WTC11 (cell line): ENCODE measurements around the gene PTPRN2. TPM values are rescaled to one million over a fixed set of nuclear protein-coding genes. Genes with fewer than 3 reads are reported as not detected.

Experiments used
- ATAC-seq: fragments of 200-7000 bp; cut with Tn5 transposase; 2 replicates; pipeline ENCODE4 v1.10.0; 2021; ENCODE audit warnings: mild to moderate bottlenecking, moderate library complexity
- CTCF ChIA-PET: fragments of 300-600 bp; sonication (Branson Sonifier 250); formaldehyde crosslinking; loops from one replicate; lab custom pipeline; 2021; ENCODE audit warnings: antibody characterized with exemption; lab: Charles Lee
- POLR2A ChIA-PET: fragments of 350-600 bp; sonication (Branson Sonifier 250); formaldehyde crosslinking; loops from one replicate; lab custom pipeline; 2021; ENCODE audit warnings: antibody characterized with exemption; lab: Charles Lee
- DNase-seq: peaks from one replicate; pipeline ENCODE4 v3.0.0; 2021; ENCODE audit warnings: low spot score
- H3K27ac Mint-ChIP-seq: 2 replicates; pipeline ENCODE4 v1.8.0; 2021; ENCODE audit warnings: mixed read lengths
- H3K27me3 Mint-ChIP-seq: 2 replicates; pipeline ENCODE4 v1.8.0; 2021; ENCODE audit warnings: low read depth, mild to moderate bottlenecking, moderate library complexity, mixed read lengths
- H3K36me3 Mint-ChIP-seq: 2 replicates; pipeline ENCODE4 v1.8.0; 2021; ENCODE audit warnings: mixed read lengths
- H3K4me1 Mint-ChIP-seq: 2 replicates; pipeline ENCODE4 v1.8.0; 2022; ENCODE audit warnings: mixed read lengths
- H3K4me3 Mint-ChIP-seq: 2 replicates; pipeline ENCODE4 v1.8.0; 2021; ENCODE audit warnings: mild to moderate bottlenecking, moderate library complexity, mixed read lengths
- H3K9me3 Mint-ChIP-seq: 2 replicates; pipeline ENCODE4 v1.8.0; 2021; ENCODE audit warnings: mixed read lengths
- CBFB ChIP-seq: sonication (generic); formaldehyde crosslinking; IDR thresholded peaks from 2 replicates; pipeline ENCODE4 v1.8.1; 2022; ENCODE audit warnings: mild to moderate bottlenecking, low read depth, missing genetic modification reagents
- ELF4 ChIP-seq: sonication (generic); formaldehyde crosslinking; IDR thresholded peaks from 2 replicates; pipeline ENCODE4 v1.8.1; 2022; ENCODE audit warnings: low read depth, mild to moderate bottlenecking, moderate library complexity, missing genetic modification reagents
- FOXP1 ChIP-seq: sonication (generic); formaldehyde crosslinking; IDR thresholded peaks from 2 replicates; pipeline ENCODE4 v1.8.0; 2022; ENCODE audit warnings: missing genetic modification reagents, mild to moderate bottlenecking, moderate library complexity, borderline replicate concordance
- HMGA2 ChIP-seq: fragments of 250-450 bp; sonication (Bioruptor Pico); IDR thresholded peaks from 2 replicates; pipeline ENCODE4 v1.4.0; 2021; ENCODE audit warnings: mild to moderate bottlenecking, moderate library complexity
- IRF2 ChIP-seq: sonication (generic); formaldehyde crosslinking; IDR thresholded peaks from 2 replicates; pipeline ENCODE4 v1.8.0; 2022; ENCODE audit warnings: low read depth, missing genetic modification reagents, borderline replicate concordance
- MYBL2 ChIP-seq: sonication (generic); formaldehyde crosslinking; IDR thresholded peaks from 2 replicates; pipeline ENCODE4 v1.8.1; 2023; ENCODE audit warnings: mild to moderate bottlenecking, moderate library complexity, missing genetic modification reagents
- NFATC4 ChIP-seq: fragments of 250-450 bp; sonication (Bioruptor Pico); IDR thresholded peaks from 2 replicates; pipeline ENCODE4 v1.9.0; 2021; ENCODE audit warnings: mild to moderate bottlenecking
- NR2C2 ChIP-seq: sonication (generic); formaldehyde crosslinking; IDR thresholded peaks from 2 replicates; pipeline ENCODE4 v1.8.0; 2022; ENCODE audit warnings: mild to moderate bottlenecking, missing genetic modification reagents
- RELA ChIP-seq: sonication (generic); formaldehyde crosslinking; IDR thresholded peaks from 2 replicates; pipeline ENCODE4 v1.8.1; 2022; ENCODE audit warnings: missing genetic modification reagents, mild to moderate bottlenecking, borderline replicate concordance
- SMAD3 ChIP-seq: sonication (generic); formaldehyde crosslinking; IDR thresholded peaks from 2 replicates; pipeline ENCODE4 v1.8.0; 2022; ENCODE audit warnings: missing genetic modification reagents, mild to moderate bottlenecking, borderline replicate concordance
- SMAD4 ChIP-seq: sonication (generic); formaldehyde crosslinking; IDR thresholded peaks from 2 replicates; pipeline ENCODE4 v1.8.0; 2022; ENCODE audit warnings: mild to moderate bottlenecking, missing genetic modification reagents
- TCF7 ChIP-seq: sonication (generic); formaldehyde crosslinking; IDR thresholded peaks from 2 replicates; pipeline ENCODE4 v1.8.0; 2022; ENCODE audit warnings: mild to moderate bottlenecking, low read depth, missing genetic modification reagents, moderate library complexity
- TEAD4 ChIP-seq: sonication (generic); formaldehyde crosslinking; IDR thresholded peaks from 2 replicates; pipeline ENCODE4 v1.8.0; 2022; ENCODE audit warnings: mild to moderate bottlenecking, missing genetic modification reagents
- TP53 ChIP-seq: sonication (generic); formaldehyde crosslinking; IDR thresholded peaks from 2 replicates; pipeline ENCODE4 v1.8.1; 2023; ENCODE audit warnings: mild to moderate bottlenecking, missing genetic modification reagents
- ZBTB21 ChIP-seq: sonication (generic); formaldehyde crosslinking; IDR thresholded peaks from 2 replicates; pipeline ENCODE4 v1.8.1; 2023; ENCODE audit warnings: mild to moderate bottlenecking, missing genetic modification reagents, borderline replicate concordance
- ZNF121 ChIP-seq: sonication (generic); formaldehyde crosslinking; IDR thresholded peaks from 2 replicates; pipeline ENCODE4 v1.8.0; 2023; ENCODE audit warnings: missing genetic modification reagents
- ZNF232 ChIP-seq: sonication (generic); formaldehyde crosslinking; IDR thresholded peaks from 2 replicates; pipeline ENCODE4 v1.8.0; 2022; ENCODE audit warnings: mild to moderate bottlenecking, missing genetic modification reagents
- total RNA-seq: library from RNA; stranded (reverse); gene quantifications from 3 replicates; pipeline ENCODE4 v1.2.3, GENCODE V29; 2021
- TF ChIP-seq, protein P1 (sequence below): sonication (generic); formaldehyde crosslinking; IDR thresholded peaks from 2 replicates; pipeline ENCODE4 v1.8.0; 2022; ENCODE audit warnings: mild to moderate bottlenecking, missing genetic modification reagents
- TF ChIP-seq, protein P2 (sequence below): sonication (generic); formaldehyde crosslinking; IDR thresholded peaks from 2 replicates; pipeline ENCODE4 v1.8.1; 2023; ENCODE audit warnings: mild to moderate bottlenecking, missing genetic modification reagents, moderate library complexity
- TF ChIP-seq, protein P3 (sequence below): sonication (generic); formaldehyde crosslinking; IDR thresholded peaks from 2 replicates; pipeline ENCODE4 v1.8.0; 2022; ENCODE audit warnings: mild to moderate bottlenecking, missing genetic modification reagents
- TF ChIP-seq, protein P4 (sequence below): sonication (generic); formaldehyde crosslinking; IDR thresholded peaks from 2 replicates; pipeline ENCODE4 v1.8.0; 2022; ENCODE audit warnings: mild to moderate bottlenecking, missing genetic modification reagents
- TF ChIP-seq, protein P5 (sequence below): sonication (generic); formaldehyde crosslinking; IDR thresholded peaks from 2 replicates; pipeline ENCODE4 v1.8.1; 2022; ENCODE audit warnings: mild to moderate bottlenecking, missing genetic modification reagents, moderate library complexity, borderline replicate concordance
- TF ChIP-seq, protein P6 (sequence below): fragments of 200-600 bp; IDR thresholded peaks from 2 replicates; pipeline ENCODE4 v1.8.0; 2022; ENCODE audit warnings: antibody characterized with exemption
- TF ChIP-seq, protein P7 (sequence below): sonication (generic); formaldehyde crosslinking; IDR thresholded peaks from 2 replicates; pipeline ENCODE4 v1.8.1; 2023; ENCODE audit warnings: mild to moderate bottlenecking, missing genetic modification reagents
- TF ChIP-seq, protein P8 (sequence below): sonication (generic); formaldehyde crosslinking; IDR thresholded peaks from 2 replicates; pipeline ENCODE4 v1.8.1; 2023; ENCODE audit warnings: mild to moderate bottlenecking, missing genetic modification reagents

PTPRN2 gene
- total RNA-seq, 1 experiment from 2014 or later = 4.7 TPM

DNA sequence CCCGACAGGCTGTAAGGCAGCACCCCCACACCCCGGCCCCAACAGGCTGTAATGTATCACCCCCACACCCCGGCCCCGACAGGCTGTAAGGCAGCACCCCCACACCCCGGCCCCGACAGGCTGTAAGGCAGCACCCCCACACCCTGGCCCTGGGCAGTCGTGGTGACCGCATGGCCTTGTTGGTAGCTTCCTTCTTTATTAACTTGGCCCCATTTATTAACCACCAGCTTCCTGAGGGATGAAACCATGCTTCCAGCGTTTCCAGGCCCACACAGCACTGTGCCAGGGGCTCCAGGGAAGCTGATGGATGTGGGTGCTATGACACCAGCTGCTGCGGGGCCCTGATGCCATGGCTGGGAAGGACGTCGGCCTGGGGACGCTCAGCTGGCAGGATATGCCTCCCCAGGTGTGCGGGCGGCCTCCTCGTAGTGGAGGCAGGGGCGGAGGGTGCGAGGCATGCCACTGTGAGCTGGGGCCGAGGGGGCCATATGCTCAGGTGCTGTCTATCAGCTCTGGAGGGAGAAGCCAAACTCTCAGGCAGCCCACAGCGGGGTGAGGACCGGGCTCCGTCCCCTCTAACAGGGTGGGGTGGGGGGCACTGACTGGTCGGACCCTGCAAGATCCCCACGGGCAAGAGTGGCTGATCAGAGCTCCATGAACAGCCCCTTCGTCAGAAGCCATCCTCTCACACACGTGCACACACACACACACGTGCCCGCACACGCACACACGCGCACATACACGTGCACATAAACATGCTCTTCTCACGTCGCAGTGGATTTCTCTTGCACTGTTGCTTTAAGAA is 311.0 kb downstream of the PTPRN2 start:
- ChIA-PET POLR2A (no interaction called here), CTCF (no interaction called here)
- H3K27me3 Mint-ChIP-seq = no peaks in the 10 kb centered on the region
- peaks cover 7% of the 10 kb centered on the region for H3K9me3 Mint-ChIP-seq
- peaks cover 7% of the 10 kb centered on the region; the same call in 1 of the 2 replicates for H3K4me1 Mint-ChIP-seq
- ATAC-seq = no peak
- no peak overlapping the region for H3K27ac Mint-ChIP-seq
- H3K4me3 Mint-ChIP-seq = no peak overlapping the region
- peaks cover 17% of the 10 kb centered on the region for H3K36me3 Mint-ChIP-seq
- no peak for TF ChIP-seq NR2C2 (CRISPR knock-in tag)
- TF ChIP-seq, protein P1, sequence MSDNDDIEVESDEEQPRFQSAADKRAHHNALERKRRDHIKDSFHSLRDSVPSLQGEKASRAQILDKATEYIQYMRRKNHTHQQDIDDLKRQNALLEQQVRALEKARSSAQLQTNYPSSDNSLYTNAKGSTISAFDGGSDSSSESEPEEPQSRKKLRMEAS (CRISPR knock-in tag) = no peak
- no peak for TF ChIP-seq HMGA2 (CRISPR knock-in tag)
- TF ChIP-seq TCF7 = no peak
- no peak for TF ChIP-seq NFATC4 (CRISPR knock-in tag)
- TF ChIP-seq, protein P2, sequence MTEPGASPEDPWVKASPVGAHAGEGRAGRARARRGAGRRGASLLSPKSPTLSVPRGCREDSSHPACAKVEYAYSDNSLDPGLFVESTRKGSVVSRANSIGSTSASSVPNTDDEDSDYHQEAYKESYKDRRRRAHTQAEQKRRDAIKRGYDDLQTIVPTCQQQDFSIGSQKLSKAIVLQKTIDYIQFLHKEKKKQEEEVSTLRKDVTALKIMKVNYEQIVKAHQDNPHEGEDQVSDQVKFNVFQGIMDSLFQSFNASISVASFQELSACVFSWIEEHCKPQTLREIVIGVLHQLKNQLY (CRISPR knock-in tag) = no peak
- TF ChIP-seq SMAD3 = no peak
- no peak for TF ChIP-seq RELA (CRISPR knock-in tag)
- TF ChIP-seq ZNF232 (CRISPR knock-in tag) = no peak
- no peak for TF ChIP-seq CBFB (CRISPR knock-in tag)
- TF ChIP-seq, protein P3, sequence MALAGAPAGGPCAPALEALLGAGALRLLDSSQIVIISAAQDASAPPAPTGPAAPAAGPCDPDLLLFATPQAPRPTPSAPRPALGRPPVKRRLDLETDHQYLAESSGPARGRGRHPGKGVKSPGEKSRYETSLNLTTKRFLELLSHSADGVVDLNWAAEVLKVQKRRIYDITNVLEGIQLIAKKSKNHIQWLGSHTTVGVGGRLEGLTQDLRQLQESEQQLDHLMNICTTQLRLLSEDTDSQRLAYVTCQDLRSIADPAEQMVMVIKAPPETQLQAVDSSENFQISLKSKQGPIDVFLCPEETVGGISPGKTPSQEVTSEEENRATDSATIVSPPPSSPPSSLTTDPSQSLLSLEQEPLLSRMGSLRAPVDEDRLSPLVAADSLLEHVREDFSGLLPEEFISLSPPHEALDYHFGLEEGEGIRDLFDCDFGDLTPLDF = no peak
- no peak for TF ChIP-seq ZNF121
- TF ChIP-seq MYBL2 (CRISPR knock-in tag) = no peak
- TF ChIP-seq FOXP1 (CRISPR knock-in tag) = no peak
- no peak for TF ChIP-seq SMAD4
- TF ChIP-seq ELF4 (CRISPR knock-in tag) = no peak
- TF ChIP-seq, protein P4, sequence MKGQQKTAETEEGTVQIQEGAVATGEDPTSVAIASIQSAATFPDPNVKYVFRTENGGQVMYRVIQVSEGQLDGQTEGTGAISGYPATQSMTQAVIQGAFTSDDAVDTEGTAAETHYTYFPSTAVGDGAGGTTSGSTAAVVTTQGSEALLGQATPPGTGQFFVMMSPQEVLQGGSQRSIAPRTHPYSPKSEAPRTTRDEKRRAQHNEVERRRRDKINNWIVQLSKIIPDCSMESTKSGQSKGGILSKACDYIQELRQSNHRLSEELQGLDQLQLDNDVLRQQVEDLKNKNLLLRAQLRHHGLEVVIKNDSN (CRISPR knock-in tag) = no peak
- peak; percentile 3 for DNase-seq

DNA sequence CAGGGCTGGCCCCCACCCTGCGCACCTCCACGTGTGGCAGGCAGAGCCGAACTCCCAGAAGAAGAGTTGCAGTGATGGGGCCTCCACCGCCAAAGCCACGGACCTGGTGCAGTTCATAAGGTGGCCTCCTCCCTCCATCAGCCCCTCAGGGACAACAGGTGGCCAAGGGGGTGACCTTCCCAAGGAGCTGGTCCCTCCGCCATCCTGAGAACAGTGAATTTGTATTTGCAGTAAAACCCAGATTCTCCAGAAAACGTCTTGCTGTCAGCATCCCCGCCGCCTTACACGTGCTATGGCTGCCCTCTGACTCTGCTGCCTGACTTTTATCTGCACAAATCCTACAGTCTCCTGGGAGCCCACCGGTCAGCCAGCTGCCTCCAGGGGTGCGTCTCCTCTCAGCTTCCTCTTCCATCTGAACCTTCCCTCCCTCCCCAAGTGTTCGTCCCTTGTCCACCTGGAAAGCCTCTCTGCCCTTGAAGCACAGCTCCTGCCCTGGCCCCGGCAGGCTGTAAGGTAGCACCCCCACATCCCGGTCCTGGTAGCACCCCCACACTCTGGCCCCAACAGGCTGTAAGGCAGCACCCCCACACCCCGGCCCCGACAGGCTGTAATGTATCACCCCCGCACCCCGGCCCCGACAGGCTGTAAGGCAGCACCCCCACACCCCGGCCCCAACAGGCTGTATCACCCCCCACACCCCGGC is 311.8 kb downstream of the PTPRN2 start:
- H3K27ac Mint-ChIP-seq = no peak overlapping the region
- DNase-seq (peak; percentile 2), ATAC-seq (no peak)
- H3K36me3 Mint-ChIP-seq = peaks cover 17% of the 10 kb centered on the region
- H3K9me3 Mint-ChIP-seq = peaks cover 7% of the 10 kb centered on the region
- no peak overlapping the region for H3K4me3 Mint-ChIP-seq
- H3K4me1 Mint-ChIP-seq = peaks cover 7% of the 10 kb centered on the region; the same call in 1 of the 2 replicates
- H3K27me3 Mint-ChIP-seq = no peaks in the 10 kb centered on the region
- ChIA-PET POLR2A (no interaction called here), CTCF (no interaction called here)
- TF ChIP-seq, protein P5, sequence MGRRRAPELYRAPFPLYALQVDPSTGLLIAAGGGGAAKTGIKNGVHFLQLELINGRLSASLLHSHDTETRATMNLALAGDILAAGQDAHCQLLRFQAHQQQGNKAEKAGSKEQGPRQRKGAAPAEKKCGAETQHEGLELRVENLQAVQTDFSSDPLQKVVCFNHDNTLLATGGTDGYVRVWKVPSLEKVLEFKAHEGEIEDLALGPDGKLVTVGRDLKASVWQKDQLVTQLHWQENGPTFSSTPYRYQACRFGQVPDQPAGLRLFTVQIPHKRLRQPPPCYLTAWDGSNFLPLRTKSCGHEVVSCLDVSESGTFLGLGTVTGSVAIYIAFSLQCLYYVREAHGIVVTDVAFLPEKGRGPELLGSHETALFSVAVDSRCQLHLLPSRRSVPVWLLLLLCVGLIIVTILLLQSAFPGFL = no peak
- TF ChIP-seq, protein P4 (CRISPR knock-in tag) = no peak
- TF ChIP-seq, protein P6, sequence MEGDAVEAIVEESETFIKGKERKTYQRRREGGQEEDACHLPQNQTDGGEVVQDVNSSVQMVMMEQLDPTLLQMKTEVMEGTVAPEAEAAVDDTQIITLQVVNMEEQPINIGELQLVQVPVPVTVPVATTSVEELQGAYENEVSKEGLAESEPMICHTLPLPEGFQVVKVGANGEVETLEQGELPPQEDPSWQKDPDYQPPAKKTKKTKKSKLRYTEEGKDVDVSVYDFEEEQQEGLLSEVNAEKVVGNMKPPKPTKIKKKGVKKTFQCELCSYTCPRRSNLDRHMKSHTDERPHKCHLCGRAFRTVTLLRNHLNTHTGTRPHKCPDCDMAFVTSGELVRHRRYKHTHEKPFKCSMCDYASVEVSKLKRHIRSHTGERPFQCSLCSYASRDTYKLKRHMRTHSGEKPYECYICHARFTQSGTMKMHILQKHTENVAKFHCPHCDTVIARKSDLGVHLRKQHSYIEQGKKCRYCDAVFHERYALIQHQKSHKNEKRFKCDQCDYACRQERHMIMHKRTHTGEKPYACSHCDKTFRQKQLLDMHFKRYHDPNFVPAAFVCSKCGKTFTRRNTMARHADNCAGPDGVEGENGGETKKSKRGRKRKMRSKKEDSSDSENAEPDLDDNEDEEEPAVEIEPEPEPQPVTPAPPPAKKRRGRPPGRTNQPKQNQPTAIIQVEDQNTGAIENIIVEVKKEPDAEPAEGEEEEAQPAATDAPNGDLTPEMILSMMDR = no peak
- TF ChIP-seq, protein P7, sequence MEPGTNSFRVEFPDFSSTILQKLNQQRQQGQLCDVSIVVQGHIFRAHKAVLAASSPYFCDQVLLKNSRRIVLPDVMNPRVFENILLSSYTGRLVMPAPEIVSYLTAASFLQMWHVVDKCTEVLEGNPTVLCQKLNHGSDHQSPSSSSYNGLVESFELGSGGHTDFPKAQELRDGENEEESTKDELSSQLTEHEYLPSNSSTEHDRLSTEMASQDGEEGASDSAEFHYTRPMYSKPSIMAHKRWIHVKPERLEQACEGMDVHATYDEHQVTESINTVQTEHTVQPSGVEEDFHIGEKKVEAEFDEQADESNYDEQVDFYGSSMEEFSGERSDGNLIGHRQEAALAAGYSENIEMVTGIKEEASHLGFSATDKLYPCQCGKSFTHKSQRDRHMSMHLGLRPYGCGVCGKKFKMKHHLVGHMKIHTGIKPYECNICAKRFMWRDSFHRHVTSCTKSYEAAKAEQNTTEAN = no peak
- TF ChIP-seq MYBL2 (CRISPR knock-in tag) = no peak
- TF ChIP-seq IRF2 = no peak
- TF ChIP-seq, protein P8, sequence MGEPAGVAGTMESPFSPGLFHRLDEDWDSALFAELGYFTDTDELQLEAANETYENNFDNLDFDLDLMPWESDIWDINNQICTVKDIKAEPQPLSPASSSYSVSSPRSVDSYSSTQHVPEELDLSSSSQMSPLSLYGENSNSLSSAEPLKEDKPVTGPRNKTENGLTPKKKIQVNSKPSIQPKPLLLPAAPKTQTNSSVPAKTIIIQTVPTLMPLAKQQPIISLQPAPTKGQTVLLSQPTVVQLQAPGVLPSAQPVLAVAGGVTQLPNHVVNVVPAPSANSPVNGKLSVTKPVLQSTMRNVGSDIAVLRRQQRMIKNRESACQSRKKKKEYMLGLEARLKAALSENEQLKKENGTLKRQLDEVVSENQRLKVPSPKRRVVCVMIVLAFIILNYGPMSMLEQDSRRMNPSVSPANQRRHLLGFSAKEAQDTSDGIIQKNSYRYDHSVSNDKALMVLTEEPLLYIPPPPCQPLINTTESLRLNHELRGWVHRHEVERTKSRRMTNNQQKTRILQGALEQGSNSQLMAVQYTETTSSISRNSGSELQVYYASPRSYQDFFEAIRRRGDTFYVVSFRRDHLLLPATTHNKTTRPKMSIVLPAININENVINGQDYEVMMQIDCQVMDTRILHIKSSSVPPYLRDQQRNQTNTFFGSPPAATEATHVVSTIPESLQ (CRISPR knock-in tag) = no peak
- no peak for TF ChIP-seq ZBTB21
- no peak for TF ChIP-seq TEAD4 (CRISPR knock-in tag)
- no peak for TF ChIP-seq TP53 (CRISPR knock-in tag)
